Hepatocyte (in vitro differentiated cells): ENCODE measurements around the gene TEX36.

ENCODE experiments used
- CTCF ChIP-seq: fragments of 200-600 bp; sonication (generic); IDR thresholded peaks from 2 replicates; pipeline ENCODE4 v1.5.1; 2016; ENCODE audit warnings: antibody characterized with exemption, mild to moderate bottlenecking; ENCODE audit not compliant: poor library complexity
- EZH2phosphoT487 ChIP-seq: fragments of 200-600 bp; sonication (generic); IDR thresholded peaks from one replicate; pipeline ENCODE4 v1.6.1; 2018; ENCODE audit warnings: antibody characterized with exemption, mild to moderate bottlenecking, low read depth, moderate library complexity; ENCODE audit not compliant: unreplicated experiment, severe bottlenecking

- TF ChIP-seq CTCF (no peak), EZH2phosphoT487 (no peak)
These were observed 3.5 kb downstream of the TEX36 start for GRCh38 chr10:125679436-125679835.
